Amniotic epithelial cell (primary cell): ENCODE data around the gene CDC42BPB.

Source experiments
- DNase-seq: peaks from one replicate; pipeline ENCODE4 v3.0.0-alpha.2; 2010; ENCODE audit warnings: low read depth

CDC42BPB gene

GRCh38 chr14:103094406-103095209 lies 37.3 kb upstream of the CDC42BPB start, which contains the start of gene EXOC3L4:
EXOC3L4 (plus strand) TSS chr14:103094725; CDS start chr14:103100220, 5,495 bp downstream.
- DNase-seq, result no peak

DNA sequence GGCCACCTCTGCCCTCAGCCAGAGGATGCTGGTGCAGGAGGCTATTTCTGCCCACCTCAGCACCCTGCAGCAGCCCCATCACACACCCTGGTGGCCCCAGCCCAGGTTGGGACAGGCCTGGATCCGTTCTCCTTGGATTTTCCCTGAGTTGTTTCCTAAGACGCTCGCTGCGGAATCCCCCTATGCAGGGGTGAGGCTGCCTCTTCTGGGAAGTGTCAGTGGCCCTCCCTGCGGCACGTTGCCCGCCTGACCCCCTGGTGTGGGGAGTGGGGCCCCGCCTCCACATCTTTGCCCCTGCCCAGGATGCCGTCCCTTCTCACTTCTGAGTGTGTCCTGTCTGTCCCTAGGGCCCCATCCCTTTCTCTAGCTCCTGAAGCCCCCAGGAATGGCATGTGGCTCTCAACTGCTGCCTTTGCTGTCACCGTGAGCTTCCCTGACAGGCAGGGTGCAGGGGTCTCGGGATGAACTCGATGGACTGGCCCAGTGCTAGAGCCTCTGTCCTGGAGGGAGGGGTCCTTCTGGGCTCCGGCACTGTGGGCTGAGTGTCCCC lies 36.6 kb upstream of the CDC42BPB start:
- DNase-seq, result no peak

GRCh38 chr14:103091883-103092222 lies 34.5 kb upstream of the CDC42BPB start:
- DNase-seq, result no peak

DNA sequence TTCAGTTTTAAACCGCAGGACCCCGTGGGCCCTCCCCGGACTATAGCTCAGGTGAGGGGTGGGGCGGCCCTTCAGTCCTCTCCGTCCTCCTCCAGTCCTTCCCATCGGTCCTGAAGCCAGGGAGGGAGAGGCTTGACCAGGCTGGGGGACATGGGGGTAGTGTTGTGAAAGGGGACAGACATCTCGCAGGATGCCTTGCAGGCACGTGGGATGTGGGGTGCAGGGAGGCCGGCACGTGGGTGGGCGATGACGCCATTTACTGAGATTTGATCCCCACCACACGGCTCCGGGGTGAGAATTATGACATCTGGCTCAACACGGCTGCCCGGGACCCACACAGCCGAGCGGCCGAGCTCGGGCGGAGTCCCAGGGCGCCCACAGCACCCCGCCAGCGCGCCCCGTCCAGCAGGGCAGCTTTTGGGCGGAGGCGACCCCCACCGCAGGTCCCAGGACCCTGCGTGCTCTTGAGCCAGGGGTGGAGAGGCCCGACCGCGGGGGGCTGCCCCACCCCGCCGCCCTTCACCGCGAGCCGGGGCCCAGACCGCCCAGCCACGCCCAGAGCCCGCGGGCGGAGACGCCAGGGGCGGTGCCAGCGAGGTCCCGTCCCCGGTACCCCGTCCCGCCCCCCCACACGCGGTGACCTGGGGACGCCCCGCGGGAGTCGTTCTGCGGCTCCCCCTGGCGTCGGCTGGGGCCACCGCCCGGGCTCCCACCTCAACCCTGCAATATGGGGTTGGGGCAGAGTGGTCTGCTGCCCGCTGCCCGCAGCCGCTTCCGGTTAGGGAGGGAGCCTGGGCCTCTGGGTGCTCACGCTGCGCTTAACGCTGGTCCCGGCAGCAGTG lies 33.9 kb upstream of the CDC42BPB start:
- DNase-seq, result peak; percentile 44

GRCh38 chr14:103090481-103091020 lies 33.2 kb upstream of the CDC42BPB start:
- DNase-seq, result no peak

DNA sequence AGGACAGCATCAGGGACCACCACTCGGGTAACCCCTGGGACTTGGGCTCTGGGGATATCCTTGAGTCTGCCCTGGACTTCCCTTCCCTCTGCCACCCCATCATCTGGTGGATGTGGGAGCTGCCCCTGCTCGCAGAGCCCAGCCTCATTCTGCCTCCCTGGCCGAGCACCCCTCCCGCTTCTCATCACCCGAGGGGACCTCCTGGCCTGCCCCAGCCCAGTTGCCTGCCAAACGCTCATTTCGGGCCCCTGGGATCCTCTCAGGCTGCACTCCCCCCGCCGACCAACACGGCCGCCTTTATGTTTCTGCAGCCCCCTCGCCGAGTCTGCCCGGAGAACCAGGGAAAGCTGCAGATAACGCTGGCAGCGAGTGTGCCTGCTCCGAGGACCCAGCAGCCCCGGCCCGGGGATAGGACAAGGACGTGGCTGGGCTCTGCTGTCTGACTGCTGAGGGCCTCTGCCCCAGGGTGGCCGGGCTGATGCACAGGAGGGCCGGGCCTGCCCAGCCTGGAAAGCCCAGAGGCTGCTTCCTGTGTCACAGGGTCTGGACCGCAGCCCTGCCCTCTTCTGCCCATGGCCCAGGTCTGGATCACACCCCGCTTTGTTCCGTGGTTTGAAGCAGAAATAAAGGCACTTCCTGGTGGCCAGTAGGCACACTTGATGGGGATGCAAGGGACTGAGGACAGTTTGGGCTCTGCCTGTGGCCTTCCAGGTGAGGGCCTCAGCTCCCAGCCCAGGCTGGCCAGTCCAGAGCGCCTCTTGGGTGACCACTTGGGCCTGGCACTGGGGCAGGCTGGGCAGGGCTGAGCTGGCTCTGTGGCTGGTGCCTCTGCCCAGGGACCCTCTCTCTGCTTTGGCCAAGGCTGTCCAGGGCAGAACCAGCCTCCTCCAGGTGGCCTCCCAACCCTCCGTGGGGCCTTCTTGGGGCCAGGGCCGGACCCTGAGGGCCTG lies 32.3 kb upstream of the CDC42BPB start:
- no peak for DNase-seq

- DNase-seq, result no peak
These were observed 31.6 kb upstream of the CDC42BPB start for GRCh38 chr14:103088921-103089320.

DNA sequence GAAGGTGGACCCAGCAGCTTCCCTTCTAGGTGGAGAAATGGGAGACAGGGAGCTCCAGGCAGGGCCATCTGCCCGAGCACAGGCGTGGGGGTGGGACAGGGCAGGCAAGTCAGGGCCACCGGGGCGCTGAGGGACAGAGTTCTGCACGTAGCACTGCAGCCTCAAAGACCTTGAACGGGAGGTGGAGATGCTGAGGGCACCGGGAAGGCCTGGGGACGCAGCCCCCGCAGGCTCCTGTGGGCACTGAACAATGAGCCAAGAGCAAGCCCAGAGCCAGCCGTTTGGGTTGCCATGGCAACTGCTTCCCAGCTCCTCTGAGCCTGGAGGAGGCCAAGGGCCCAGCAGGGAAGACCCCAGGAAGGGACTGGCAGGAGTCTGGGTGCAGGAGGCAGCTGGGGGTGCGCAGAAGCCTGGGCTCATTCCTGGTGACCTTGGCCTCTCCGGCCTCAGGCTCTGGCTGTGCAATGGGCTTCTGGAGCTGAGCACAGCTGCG lies 30.0 kb upstream of the CDC42BPB start:
- no peak for DNase-seq

DNA sequence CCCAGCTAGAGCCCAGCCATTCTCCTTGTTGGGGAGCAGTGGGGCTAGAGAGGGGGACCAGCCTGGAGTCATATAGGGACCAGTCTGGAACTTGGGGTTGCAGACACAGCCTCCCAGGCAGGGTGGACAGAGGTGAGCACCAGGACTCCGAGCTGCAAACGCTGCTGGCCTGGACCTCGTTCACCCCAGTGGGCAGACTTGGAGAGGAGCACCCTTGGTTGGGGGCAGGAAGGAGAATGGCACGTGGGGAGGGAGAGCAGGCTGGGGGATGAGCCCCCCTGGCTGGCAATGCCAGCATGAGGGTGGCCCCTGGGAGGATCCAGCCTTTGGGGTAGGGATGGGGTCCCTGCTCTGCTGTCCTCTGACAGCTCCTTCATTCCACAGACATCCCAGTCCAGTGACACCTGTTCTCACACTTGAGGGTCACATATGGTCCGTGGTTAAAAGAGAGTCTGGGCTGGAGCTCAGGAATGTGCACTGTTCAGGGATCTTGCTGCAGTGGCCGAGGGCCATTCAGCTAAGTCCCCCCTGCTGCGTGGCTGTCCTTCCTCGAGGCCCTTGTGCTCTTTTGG lies 29.5 kb upstream of the CDC42BPB start:
- DNase-seq, result no peak

GRCh38 chr14:103085106-103086091 lies 28.1 kb upstream of the CDC42BPB start:
- no peak for DNase-seq

DNA sequence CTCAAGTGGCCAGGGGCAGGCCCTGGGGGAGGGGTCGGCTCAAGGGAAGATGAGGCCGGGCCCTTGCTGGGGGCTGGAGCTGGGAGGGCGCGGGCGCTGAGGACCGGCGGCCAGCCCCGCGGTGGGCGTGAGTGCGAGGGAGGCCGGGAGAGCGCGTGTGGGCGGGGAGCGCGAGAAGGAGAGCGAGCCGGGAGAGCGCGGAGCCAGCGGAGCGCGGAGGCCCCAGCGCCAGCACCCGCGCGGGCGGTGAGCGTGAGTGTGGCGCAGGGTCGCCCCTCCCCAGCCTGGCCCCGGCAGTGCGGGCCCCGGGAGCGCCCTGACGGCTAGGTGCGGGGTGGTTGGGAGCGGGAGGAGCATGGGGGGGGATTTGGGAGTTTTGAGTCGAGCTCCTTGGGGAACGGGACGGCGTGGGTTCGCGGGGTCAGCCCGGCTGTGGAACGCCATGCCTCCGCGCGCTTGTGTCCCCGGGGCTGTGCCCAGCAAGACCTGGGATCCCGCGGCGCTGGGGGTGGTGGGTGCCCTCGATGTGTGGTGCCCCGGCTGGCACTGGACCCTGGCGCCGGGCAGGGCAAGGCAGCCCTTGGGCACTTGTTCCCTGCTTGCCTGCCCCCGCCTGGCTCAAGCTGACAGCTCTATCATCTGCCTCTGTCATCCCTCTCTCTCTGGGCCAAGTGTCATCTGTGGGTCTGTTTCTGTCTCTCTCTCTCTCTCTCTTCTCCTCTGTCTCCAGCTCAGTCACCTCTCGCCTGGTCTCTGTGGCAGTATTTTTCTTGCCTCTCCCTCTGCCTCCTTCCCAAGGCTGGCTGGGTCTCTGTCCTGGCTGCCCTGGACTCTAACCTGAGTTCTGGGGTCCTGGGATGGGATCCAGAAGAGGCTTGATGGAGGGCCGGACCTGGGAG lies 26.9 kb upstream of the CDC42BPB start, which contains the start of gene LBHD2:
Gene LBHD2 (plus strand): TSS at position 190 of the 899 bp plus-strand sequence. CDS start 1,803 bp downstream, outside the sequence.
- DNase-seq, result no peak

DNA sequence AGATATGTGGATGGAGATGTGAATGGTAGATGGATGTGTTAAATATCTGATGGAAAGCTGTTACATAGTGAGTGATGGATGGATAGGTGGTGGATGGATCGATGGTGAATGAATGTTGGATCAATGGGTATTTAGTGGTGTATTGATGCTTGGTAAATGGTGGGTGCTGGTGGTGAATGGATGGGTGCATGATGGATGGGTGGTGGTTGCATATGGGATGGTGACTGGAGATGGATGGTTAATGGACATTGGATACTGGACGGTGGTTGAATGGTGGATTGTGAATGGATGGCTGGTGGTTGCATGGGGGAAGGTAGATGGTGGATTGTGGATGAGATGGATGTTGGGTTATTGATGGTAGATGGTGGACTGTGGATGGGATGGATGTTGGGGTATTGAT lies 24.6 kb upstream of the CDC42BPB start:
- DNase-seq, result no peak

GRCh38 chr14:103078860-103079587 lies 21.7 kb upstream of the CDC42BPB start:
- no peak for DNase-seq

DNA sequence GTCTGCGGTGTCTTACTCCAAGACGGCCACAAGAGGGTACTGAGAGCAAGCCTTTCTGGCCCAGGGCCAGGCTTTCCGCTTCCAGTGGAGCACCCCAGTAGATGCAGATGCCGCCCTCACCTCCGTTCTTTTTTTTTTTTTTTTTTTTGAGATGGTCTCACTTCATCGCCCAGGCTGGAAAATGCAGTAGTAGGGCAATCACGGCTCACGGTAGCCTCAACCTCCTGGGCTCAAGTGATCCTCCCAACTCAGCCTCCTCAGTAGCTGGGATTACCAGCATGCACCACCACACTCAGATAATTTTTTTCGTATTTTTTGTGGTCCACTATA lies 21.0 kb upstream of the CDC42BPB start:
- peak; percentile 72 for DNase-seq

GRCh38 chr14:103074729-103075367 lies 17.5 kb upstream of the CDC42BPB start:
- no peak for DNase-seq

DNA sequence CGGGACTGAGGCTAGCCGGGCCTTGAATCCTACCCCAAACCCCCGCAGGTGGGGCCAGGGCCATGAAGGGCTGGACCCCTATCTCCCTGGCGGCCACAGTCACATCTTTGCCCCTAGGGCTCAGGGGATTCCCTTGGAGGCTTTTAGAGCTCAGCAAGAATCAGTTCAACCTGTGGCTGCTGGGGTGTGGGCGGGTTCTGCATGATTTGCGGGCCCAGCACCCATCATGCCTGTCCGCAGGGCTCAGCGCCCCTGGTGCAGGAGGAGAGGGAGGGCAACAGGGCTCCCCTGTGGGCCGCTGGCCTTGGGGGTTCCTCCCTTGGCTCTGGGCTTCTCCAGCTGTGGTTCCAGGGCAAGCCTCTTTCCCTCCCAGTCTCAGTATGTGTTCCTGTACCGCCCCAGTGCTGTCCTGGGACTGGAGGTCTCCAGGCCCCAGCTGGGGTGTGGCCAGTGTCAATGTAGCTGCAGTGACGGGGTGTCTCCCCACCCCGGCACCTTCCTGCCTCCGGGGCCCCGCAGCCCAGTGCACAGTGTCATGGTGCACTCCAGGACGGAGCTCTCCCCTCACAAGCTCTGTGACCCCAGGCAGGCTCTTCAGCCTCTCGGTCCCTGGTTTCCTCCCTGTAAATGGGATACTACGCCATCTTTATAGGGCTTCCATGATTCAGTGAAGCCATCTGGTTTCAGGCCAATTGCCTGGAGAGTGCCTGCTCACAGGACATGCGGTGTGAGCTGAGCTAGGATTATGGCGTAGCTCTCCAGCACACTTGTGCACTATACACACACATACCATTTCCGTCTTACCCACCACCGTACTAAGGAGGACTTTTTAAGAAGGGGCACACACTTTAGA lies 16.8 kb upstream of the CDC42BPB start:
- DNase-seq, result no peak
